SK-N-SH (cell line): Measurements from ENCODE around the gene WNT16. TPM values are rescaled to one million over a fixed set of nuclear protein-coding genes. Genes with fewer than 3 reads are reported as not detected.

Experiments
- CTCF ChIA-PET: fragments of 300-600, 350-600 bp; formaldehyde crosslinking; extraction: SDS; loops from one replicate; lab custom pipeline; 2021; lab: Yijun Ruan, JAX
- POLR2A ChIA-PET: fragments of 350-600 bp; sonication (Branson Sonifier 250); formaldehyde crosslinking; extraction: SDS; loops from one replicate; lab custom pipeline; 2020; ENCODE audit warnings: antibody characterized with exemption, inconsistent platforms; lab: Yijun Ruan, JAX
- DNase-seq: peaks from one replicate; pipeline ENCODE4 v3.0.0; 2012
- H2AFZ ChIP-seq: fragments of 200-600 bp; sonication (generic); 2 replicates; pipeline ENCODE4 v1.8.1; 2016; ENCODE audit warnings: antibody characterized with exemption, mild to moderate bottlenecking, low read depth
- H3F3A ChIP-seq: fragments of 200-600 bp; sonication (generic); replicated peaks from 2 replicates; pipeline ENCODE3; 2016; ENCODE audit warnings: antibody characterized with exemption, mild to moderate bottlenecking; ENCODE audit not compliant: insufficient read depth
- H3K27ac ChIP-seq, 2 experiments: fragments of 200-500 bp in 1 of 2; fragments of 200-600 bp in 1 of 2; sonication (Bioruptor generic) in 1 of 2; sonication (generic), shearing (Covaris generic) in 1 of 2; 2 replicates each; pipeline versions ENCODE4 v1.5.1 to v1.6.1; 2014 to 2016; ENCODE audit warnings: low read depth in 2 of 2, inconsistent platforms in 1 of 2, low read length in 1 of 2, mild to moderate bottlenecking in 1 of 2, mixed read lengths in 1 of 2
- H3K27me3 ChIP-seq: fragments of 200-600 bp; sonication (generic), shearing (Covaris generic); 2 replicates; pipeline ENCODE4 v1.6.1; 2016; ENCODE audit warnings: mixed run types; ENCODE audit not compliant: insufficient read depth
- H3K36me3 ChIP-seq, 2 experiments: fragments of 200-500 bp in 1 of 2; fragments of 200-600 bp in 1 of 2; sonication (Bioruptor generic) in 1 of 2; sonication (generic) in 1 of 2; replicated peaks in 1 of 2; 2 replicates each; pipeline versions ENCODE3 to v1.5.1; 2014 to 2016; ENCODE audit warnings: low read length in 1 of 2, mild to moderate bottlenecking in 1 of 2; ENCODE audit not compliant: insufficient read depth in 2 of 2, control insufficient read depth in 1 of 2
- H3K4me1 ChIP-seq, 2 experiments: fragments of 200-500 bp in 1 of 2; fragments of 200-600 bp in 1 of 2; sonication (Bioruptor generic) in 1 of 2; sonication (generic), shearing (Covaris generic) in 1 of 2; 2 replicates each; pipeline versions ENCODE4 v1.5.1 to v1.6.1; 2014 to 2016; ENCODE audit warnings: low read depth in 1 of 2, low read length in 1 of 2, mixed run types in 1 of 2; ENCODE audit not compliant: insufficient read depth in 2 of 2, control insufficient read depth in 1 of 2
- H3K4me2 ChIP-seq: fragments of 200-600 bp; sonication (generic), shearing (Covaris generic); 2 replicates; pipeline ENCODE4 v1.6.1; 2017; ENCODE audit warnings: mixed run types
- H3K4me3 ChIP-seq, 2 experiments: fragments of 200-500 bp in 1 of 2; fragments of 200-600 bp in 1 of 2; sonication (Bioruptor generic) in 1 of 2; sonication (generic), shearing (Covaris generic) in 1 of 2; 2 replicates each; pipeline versions ENCODE4 v1.5.1 to v1.8.1; 2014 to 2016; ENCODE audit warnings: low read depth in 2 of 2, inconsistent platforms in 1 of 2, low read length in 1 of 2, mild to moderate bottlenecking in 1 of 2, mixed read lengths in 1 of 2, moderate library complexity in 1 of 2
- H3K79me2 ChIP-seq: fragments of 200-600 bp; sonication (generic); 2 replicates; pipeline ENCODE4 v1.8.1; 2017; ENCODE audit warnings: mild to moderate bottlenecking; ENCODE audit not compliant: insufficient read depth
- H3K9ac ChIP-seq: fragments of 200-600 bp; sonication (generic); 2 replicates; pipeline ENCODE4 v1.6.1; 2017; ENCODE audit warnings: mixed run types
- H3K9me2 ChIP-seq: fragments of 200-600 bp; sonication (generic); 2 replicates; pipeline ENCODE4 v1.6.1; 2017; ENCODE audit warnings: mixed run types
- H3K9me3 ChIP-seq: fragments of 200-600 bp; sonication (generic); 2 replicates; pipeline ENCODE4 v1.6.1; 2017; ENCODE audit warnings: mixed run types, mild to moderate bottlenecking, moderate library complexity
- H4K20me1 ChIP-seq: fragments of 200-600 bp; sonication (generic); 2 replicates; pipeline ENCODE4 v1.6.1; 2017; ENCODE audit warnings: mild to moderate bottlenecking, mixed run types; ENCODE audit not compliant: insufficient read depth
- CHD2 ChIP-seq: fragments of 150-350 bp; IDR thresholded peaks from 2 replicates; pipeline ENCODE4 v1.6.1; 2018; ENCODE audit warnings: low read length; ENCODE audit not compliant: partially characterized antibody
- ELF1 ChIP-seq: IDR thresholded peaks from 2 replicates; pipeline ENCODE4 v1.4.0; 2012
- EP300 ChIP-seq, 2 experiments: IDR thresholded peaks; 2 replicates each; pipeline versions ENCODE4 v1.4.0 to v1.6.1; 2012; ENCODE audit warnings: borderline replicate concordance in 1 of 2, low read depth in 1 of 2, low read length in 1 of 2
- FOSL2 ChIP-seq: IDR thresholded peaks from 2 replicates; pipeline ENCODE4 v1.4.0; 2012; ENCODE audit warnings: low read depth, mild to moderate bottlenecking, moderate library complexity, borderline replicate concordance
- FOXJ3 ChIP-seq: sonication (generic); formaldehyde crosslinking; IDR thresholded peaks from 2 replicates; pipeline ENCODE4 v1.5.1; 2020; ENCODE audit warnings: mild to moderate bottlenecking, missing genetic modification reagents
- NFIC ChIP-seq: IDR thresholded peaks from 2 replicates; pipeline ENCODE4 v1.4.0; 2012; ENCODE audit warnings: borderline replicate concordance
- POLR2AphosphoS5 ChIP-seq: IDR thresholded peaks from 2 replicates; pipeline ENCODE4 v1.6.1; 2012; ENCODE audit warnings: low read depth, low read length
- RAD21 ChIP-seq: IDR thresholded peaks from 2 replicates; pipeline ENCODE4 v1.6.1; 2012; ENCODE audit warnings: mild to moderate bottlenecking, low read length
- TAF1 ChIP-seq: IDR thresholded peaks from 2 replicates; pipeline ENCODE4 v1.6.1; 2012; ENCODE audit warnings: low read depth, mild to moderate bottlenecking, low read length, moderate library complexity, borderline replicate concordance
- TEAD4 ChIP-seq: IDR thresholded peaks from 2 replicates; pipeline ENCODE4 v1.4.0; 2012; ENCODE audit warnings: mild to moderate bottlenecking, borderline replicate concordance; ENCODE audit not compliant: insufficient read depth
- YY1 ChIP-seq: IDR thresholded peaks from 2 replicates; pipeline ENCODE4 v1.4.0; 2012; ENCODE audit warnings: low read depth, mild to moderate bottlenecking
- WGBS: methylation state at CpG from one replicate; pipeline ENCODE4 v1.1.6; 2017; ENCODE audit warnings: low lambda C conversion rate; 5-methylcytosine and 5-hydroxymethylcytosine counted together
- polyA plus RNA-seq, 3 experiments: library from polyadenylated mRNA; depleted of rRNA; stranded (reverse); fragments of >200 nt; gene quantifications; 2 replicates each; pipeline ENCODE4 v1.2.3, GENCODE V29; 2012
- TF ChIP-seq, protein P1 (sequence below): IDR thresholded peaks from 2 replicates; pipeline ENCODE4 v1.4.0; 2012; ENCODE audit warnings: low read depth, borderline replicate concordance
- TF ChIP-seq, protein P2 (sequence below): IDR thresholded peaks from 2 replicates; pipeline ENCODE4 v1.6.1; 2012; ENCODE audit warnings: mild to moderate bottlenecking, low read depth, low read length, moderate library complexity
- TF ChIP-seq, protein P3 (sequence below): IDR thresholded peaks from 2 replicates; pipeline ENCODE4 v1.4.0; 2012; ENCODE audit warnings: low read depth
- TF ChIP-seq, protein P4 (sequence below): fragments of 200-600 bp; sonication (generic); IDR thresholded peaks from 2 replicates; pipeline ENCODE4 v1.6.1; 2017; ENCODE audit warnings: antibody characterized with exemption, mild to moderate bottlenecking, moderate library complexity
- TF ChIP-seq, protein P5 (sequence below): fragments of 150-350 bp; IDR thresholded peaks from 2 replicates; pipeline ENCODE4 v1.6.1; 2017; ENCODE audit warnings: antibody characterized with exemption, low read length, low read depth, borderline replicate concordance
- TF ChIP-seq, protein P6 (sequence below): IDR thresholded peaks from 2 replicates; pipeline ENCODE4 v1.4.0; 2012; ENCODE audit warnings: low read depth, borderline replicate concordance

WNT16 gene
- polyA plus RNA-seq, 1 of the 3 experiments (the other 2 are of a cell fraction), result 0.05 TPM

DNA sequence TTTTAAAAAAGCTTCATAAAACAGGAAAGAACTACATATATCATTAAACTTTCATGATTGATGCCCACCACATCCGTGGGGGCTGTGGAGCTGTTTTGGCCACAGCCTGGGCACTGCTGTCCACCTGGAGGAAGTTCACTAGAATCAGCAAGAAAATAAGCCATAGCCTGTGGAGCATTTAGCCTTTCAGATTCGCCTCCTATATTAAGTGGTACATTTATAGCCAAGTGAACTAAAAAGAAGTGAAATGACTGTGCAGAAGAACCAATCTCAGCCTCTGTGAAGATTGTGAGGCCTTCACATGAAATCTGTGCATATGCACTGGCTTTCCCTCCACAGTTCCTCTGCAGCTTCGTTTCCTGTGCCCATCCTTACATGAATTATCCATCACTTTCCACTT, 23.5 kb downstream of the WNT16 start:
- no peak overlapping the region for H3K4me2 ChIP-seq
- CTCF ChIA-PET, result interaction anchor here (0.7 to 6.9 kb wide), 10 partner anchors 16 to 365 kb away, joined by 3 to 64 read pairs (median 4); partner anchors contain the start of gene FAM3C
- WGBS, result 81% methylated on average over 3 of the region's 3 CpGs
- H2AFZ ChIP-seq, result no peak overlapping the region
- peaks cover 4% of the 10 kb centered on the region for H3F3A ChIP-seq
- no peak overlapping the region for H3K4me3 ChIP-seq
- TF ChIP-seq YY1 (no peak), FOSL2 (no peak), RAD21 (no peak), TEAD4 (no peak), POLR2AphosphoS5 (no peak), FOXJ3 (no peak), ELF1 (no peak), EP300 (IDR thresholded peaks at IDR 0.05; ENCODE audit: borderline replicate concordance in 1 of 2, low read depth in 1 of 2, low read length in 1 of 2) (no peak), TAF1 (no peak), NFIC (no peak), CHD2 (no peak)
- TF ChIP-seq, protein P1, sequence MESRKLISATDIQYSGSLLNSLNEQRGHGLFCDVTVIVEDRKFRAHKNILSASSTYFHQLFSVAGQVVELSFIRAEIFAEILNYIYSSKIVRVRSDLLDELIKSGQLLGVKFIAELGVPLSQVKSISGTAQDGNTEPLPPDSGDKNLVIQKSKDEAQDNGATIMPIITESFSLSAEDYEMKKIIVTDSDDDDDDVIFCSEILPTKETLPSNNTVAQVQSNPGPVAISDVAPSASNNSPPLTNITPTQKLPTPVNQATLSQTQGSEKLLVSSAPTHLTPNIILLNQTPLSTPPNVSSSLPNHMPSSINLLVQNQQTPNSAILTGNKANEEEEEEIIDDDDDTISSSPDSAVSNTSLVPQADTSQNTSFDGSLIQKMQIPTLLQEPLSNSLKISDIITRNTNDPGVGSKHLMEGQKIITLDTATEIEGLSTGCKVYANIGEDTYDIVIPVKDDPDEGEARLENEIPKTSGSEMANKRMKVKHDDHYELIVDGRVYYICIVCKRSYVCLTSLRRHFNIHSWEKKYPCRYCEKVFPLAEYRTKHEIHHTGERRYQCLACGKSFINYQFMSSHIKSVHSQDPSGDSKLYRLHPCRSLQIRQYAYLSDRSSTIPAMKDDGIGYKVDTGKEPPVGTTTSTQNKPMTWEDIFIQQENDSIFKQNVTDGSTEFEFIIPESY, result no peak
- TF ChIP-seq, protein P2, sequence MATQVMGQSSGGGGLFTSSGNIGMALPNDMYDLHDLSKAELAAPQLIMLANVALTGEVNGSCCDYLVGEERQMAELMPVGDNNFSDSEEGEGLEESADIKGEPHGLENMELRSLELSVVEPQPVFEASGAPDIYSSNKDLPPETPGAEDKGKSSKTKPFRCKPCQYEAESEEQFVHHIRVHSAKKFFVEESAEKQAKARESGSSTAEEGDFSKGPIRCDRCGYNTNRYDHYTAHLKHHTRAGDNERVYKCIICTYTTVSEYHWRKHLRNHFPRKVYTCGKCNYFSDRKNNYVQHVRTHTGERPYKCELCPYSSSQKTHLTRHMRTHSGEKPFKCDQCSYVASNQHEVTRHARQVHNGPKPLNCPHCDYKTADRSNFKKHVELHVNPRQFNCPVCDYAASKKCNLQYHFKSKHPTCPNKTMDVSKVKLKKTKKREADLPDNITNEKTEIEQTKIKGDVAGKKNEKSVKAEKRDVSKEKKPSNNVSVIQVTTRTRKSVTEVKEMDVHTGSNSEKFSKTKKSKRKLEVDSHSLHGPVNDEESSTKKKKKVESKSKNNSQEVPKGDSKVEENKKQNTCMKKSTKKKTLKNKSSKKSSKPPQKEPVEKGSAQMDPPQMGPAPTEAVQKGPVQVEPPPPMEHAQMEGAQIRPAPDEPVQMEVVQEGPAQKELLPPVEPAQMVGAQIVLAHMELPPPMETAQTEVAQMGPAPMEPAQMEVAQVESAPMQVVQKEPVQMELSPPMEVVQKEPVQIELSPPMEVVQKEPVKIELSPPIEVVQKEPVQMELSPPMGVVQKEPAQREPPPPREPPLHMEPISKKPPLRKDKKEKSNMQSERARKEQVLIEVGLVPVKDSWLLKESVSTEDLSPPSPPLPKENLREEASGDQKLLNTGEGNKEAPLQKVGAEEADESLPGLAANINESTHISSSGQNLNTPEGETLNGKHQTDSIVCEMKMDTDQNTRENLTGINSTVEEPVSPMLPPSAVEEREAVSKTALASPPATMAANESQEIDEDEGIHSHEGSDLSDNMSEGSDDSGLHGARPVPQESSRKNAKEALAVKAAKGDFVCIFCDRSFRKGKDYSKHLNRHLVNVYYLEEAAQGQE, result no peak
- TF ChIP-seq, protein P3, sequence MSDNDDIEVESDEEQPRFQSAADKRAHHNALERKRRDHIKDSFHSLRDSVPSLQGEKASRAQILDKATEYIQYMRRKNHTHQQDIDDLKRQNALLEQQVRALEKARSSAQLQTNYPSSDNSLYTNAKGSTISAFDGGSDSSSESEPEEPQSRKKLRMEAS, result no peak
- TF ChIP-seq, protein P4, sequence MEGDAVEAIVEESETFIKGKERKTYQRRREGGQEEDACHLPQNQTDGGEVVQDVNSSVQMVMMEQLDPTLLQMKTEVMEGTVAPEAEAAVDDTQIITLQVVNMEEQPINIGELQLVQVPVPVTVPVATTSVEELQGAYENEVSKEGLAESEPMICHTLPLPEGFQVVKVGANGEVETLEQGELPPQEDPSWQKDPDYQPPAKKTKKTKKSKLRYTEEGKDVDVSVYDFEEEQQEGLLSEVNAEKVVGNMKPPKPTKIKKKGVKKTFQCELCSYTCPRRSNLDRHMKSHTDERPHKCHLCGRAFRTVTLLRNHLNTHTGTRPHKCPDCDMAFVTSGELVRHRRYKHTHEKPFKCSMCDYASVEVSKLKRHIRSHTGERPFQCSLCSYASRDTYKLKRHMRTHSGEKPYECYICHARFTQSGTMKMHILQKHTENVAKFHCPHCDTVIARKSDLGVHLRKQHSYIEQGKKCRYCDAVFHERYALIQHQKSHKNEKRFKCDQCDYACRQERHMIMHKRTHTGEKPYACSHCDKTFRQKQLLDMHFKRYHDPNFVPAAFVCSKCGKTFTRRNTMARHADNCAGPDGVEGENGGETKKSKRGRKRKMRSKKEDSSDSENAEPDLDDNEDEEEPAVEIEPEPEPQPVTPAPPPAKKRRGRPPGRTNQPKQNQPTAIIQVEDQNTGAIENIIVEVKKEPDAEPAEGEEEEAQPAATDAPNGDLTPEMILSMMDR, result no peak
- TF ChIP-seq, protein P5, sequence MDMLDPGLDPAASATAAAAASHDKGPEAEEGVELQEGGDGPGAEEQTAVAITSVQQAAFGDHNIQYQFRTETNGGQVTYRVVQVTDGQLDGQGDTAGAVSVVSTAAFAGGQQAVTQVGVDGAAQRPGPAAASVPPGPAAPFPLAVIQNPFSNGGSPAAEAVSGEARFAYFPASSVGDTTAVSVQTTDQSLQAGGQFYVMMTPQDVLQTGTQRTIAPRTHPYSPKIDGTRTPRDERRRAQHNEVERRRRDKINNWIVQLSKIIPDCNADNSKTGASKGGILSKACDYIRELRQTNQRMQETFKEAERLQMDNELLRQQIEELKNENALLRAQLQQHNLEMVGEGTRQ, result no peak
- TF ChIP-seq, protein P6, sequence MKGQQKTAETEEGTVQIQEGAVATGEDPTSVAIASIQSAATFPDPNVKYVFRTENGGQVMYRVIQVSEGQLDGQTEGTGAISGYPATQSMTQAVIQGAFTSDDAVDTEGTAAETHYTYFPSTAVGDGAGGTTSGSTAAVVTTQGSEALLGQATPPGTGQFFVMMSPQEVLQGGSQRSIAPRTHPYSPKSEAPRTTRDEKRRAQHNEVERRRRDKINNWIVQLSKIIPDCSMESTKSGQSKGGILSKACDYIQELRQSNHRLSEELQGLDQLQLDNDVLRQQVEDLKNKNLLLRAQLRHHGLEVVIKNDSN, result no peak
- H3K27ac ChIP-seq, result no peak overlapping the region
- H3K9ac ChIP-seq, result no peak overlapping the region
- no peak for DNase-seq
- POLR2A ChIA-PET, result no interaction called here
- H3K27me3 ChIP-seq, result no peaks in the 10 kb centered on the region
- no peaks in the 10 kb centered on the region for H3K79me2 ChIP-seq
- no peaks in the 10 kb centered on the region for H3K9me3 ChIP-seq
- no peaks in the 10 kb centered on the region for H4K20me1 ChIP-seq
- no peaks in the 10 kb centered on the region; a peak in 1 of 4 replicates for H3K4me1 ChIP-seq
- peaks cover 80 to 84% of the 10 kb centered on the region in 2 experiments for H3K36me3 ChIP-seq
- H3K9me2 ChIP-seq, result no peaks in the 10 kb centered on the region
